Measurements from ENCODE around the gene MBTD1.

MBTD1 gene

DNA sequence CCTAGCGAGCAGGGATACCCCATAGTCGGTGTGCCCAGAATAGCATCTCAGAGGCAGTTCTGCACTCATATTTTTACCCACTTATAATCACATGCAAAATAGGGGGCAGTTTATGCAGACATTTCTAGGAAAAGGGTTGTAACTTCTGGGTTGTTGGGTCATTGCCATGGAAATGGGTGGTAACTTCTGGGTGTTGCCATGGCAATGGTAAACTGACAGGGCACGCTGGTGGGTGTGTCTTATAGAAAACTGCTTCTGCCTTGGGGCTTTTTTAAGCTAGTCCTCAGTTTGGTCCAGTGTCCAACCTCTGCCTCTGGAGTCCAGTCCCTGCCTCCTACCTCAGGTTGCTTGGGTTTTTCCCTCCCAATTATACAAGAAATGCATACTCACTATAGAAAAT, 131.8 kb downstream of the MBTD1 start:
- no peaks in the 10 kb centered on the region for H3K36me3 ChIP-seq (ENCODE audit: control insufficient read depth, insufficient read depth, low read length)
- no peak for DNase-seq
- no peaks in the 10 kb centered on the region for H3K4me1 ChIP-seq (ENCODE audit: control insufficient read depth, insufficient read depth, low read length, poor library complexity, severe bottlenecking)
- H3K27me3 ChIP-seq (replicated peaks; ENCODE audit: control insufficient read depth, insufficient read depth, low read length, poor library complexity, severe bottlenecking) = no peaks in the 10 kb centered on the region
- H3K9me3 ChIP-seq (ENCODE audit: control insufficient read depth, low read length) = no peaks in the 10 kb centered on the region
- no peak overlapping the region for H3K27ac ChIP-seq (ENCODE audit: insufficient read depth, low read length, poor library complexity, severe bottlenecking)
- H3K4me3 ChIP-seq (ENCODE audit: insufficient read depth, low read depth, low read length, poor library complexity, severe bottlenecking) = no peak overlapping the region

Data from effector memory CD4-positive, alpha-beta T cell (primary cell).